GM18858 (cell line): ENCODE data around the gene HRH2.
"Not testable (repeated sequence)": the region's sequence is repeated elsewhere in the genome, so short reads cannot be mapped to it uniquely, and the experiment has no call there.

Experiments used
- ATAC-seq: cut with Tn5 transposase; IDR thresholded peaks from one replicate; pipeline ENCODE4 v1.9.1; 2021; ENCODE audit not compliant: unreplicated experiment

Gene HRH2, protein sequence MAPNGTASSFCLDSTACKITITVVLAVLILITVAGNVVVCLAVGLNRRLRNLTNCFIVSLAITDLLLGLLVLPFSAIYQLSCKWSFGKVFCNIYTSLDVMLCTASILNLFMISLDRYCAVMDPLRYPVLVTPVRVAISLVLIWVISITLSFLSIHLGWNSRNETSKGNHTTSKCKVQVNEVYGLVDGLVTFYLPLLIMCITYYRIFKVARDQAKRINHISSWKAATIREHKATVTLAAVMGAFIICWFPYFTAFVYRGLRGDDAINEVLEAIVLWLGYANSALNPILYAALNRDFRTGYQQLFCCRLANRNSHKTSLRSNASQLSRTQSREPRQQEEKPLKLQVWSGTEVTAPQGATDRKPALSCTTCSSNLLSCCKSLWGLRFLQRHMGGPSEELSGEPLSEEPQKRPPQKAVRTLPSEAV

GRCh38 chr5:175657593-175658271, at the start of gene HRH2:
TSS of gene HRH2 (plus strand) at chr5:175658071. CDS start at chr5:175683234, 25,163 bp downstream.
- no peak for ATAC-seq

DNA sequence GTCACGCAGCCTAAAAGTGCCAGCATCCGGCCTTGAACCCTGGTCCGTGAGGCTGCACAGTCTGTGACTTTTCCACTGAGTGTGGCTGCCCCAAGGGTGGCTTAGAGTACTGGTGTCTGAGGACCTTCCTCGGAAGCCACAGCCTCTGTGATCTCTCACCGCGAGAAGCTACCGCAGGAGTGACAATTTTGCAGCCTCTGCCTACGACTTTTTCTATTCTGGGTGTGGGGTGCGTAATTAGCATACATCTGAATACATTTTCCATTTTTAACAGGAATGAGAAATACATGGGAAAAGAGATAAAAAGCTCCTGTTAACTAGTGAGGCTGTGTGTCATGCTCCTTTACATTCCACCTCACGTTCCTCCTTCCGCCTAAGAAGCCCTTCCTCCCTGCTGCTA, 48.3 kb upstream of the HRH2 start:
- no peak for ATAC-seq

GRCh38 chr5:175610381-175610780, 47.5 kb upstream of the HRH2 start:
- no peak for ATAC-seq

DNA sequence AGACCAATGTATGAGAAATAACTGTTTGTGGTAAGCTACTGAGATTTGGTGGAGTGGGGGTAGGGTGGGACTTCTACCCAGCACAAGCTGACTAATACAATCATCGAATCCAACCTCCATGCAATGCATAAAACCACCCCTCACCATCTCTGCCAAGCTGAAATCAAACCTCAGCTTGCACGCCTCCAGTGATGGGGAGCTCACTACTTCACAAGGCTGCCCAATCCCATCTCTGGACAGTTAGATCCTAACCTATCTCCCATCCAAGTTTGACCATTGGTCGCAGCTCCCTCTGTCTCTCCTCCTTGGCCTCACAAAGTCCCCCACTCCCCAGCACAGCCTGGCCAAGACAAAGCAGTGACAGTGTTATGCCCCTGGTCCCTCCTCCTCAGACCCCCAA, 47.0 kb upstream of the HRH2 start:
- ATAC-seq = no peak

DNA sequence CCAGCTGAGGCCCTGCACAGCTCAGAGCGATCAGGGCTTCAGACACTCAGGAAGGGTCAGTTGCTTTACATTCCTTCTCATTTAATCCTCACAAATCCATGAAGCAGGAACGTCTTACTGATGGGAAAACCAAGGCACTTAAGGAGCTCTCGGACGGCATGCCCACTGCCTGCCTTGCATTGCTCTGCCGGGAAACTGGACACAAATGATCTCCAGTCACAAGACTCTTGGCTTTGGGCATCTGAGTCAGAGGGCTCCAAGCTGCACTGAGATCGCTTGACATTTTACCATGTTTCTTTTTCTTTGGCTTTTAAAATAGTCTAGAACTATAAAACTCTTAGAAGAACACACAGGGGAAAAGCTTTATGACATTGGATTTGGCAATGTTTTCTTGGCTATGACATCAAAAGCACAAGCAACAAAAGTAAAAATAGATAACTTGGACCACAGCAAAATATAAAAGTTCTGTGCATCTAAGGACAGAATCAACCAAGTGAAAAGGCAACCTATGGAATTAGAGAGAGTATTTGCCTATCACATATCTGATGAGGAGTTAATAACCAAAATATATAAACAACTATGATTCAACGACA, 43.6 kb upstream of the HRH2 start:
- ATAC-seq = no peak

- ATAC-seq = no peak
These were observed 43.0 kb upstream of the HRH2 start for GRCh38 chr5:175614861-175615260.

DNA sequence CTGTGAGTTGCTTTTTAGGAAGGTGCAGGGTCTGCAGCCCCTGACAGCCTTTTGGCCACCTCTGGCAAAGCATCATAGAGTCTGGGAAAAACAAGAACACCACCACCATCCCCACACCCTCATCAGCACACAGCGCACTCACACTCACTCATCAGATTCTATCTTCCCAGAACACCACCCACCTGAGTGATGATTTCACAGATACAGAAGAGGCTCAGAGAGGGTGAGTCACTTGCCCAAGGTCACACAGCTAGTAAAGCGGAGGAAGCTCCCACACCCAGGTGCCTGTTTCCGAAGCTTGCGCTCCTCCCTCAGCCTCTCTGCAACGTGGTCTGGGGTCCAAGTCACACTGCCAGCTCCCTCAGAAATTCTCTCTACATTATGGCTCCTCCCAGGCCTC, 41.8 kb upstream of the HRH2 start:
- no peak for ATAC-seq

- ATAC-seq = not testable (repeated sequence)
These were observed 41.3 kb upstream of the HRH2 start for GRCh38 chr5:175616527-175616926.

DNA sequence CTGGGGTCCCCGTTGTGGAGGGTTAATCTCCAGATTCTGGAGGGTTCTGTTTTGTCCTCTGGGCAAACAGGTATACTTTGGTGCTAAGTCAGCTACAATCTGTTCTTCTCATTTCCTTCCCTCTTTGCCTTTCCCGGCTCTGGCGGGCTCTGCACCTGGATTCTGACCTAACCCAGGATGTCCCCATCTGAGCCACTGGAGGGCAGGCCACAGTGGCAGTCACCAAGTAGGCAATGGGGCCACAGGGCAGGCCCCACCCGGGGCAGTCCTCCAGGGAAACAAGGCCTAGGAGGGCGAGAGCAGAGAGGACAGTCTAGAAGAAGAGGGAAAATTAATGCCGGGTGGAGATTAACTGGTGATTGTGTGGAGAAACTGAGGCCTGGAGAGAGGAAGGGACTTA, 40.4 kb upstream of the HRH2 start:
- no peak for ATAC-seq

DNA sequence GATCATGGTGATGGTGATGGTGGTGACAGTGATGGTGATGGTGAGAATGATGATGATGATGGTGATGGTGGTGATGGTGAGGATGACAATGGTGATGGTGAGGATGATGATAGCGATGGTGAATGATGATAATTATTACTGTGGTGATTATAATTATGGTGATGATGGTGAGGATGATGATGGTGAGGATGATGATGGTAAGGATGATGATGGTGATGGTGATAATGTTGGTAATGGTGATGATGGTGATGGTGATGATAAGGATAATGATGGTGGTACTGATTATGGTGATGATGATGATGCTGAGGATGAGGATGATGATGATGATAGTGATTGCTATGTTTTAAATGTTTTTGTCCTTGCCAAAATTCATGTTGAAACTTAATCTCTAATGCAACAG, 37.3 kb upstream of the HRH2 start:
- ATAC-seq = no peak

DNA sequence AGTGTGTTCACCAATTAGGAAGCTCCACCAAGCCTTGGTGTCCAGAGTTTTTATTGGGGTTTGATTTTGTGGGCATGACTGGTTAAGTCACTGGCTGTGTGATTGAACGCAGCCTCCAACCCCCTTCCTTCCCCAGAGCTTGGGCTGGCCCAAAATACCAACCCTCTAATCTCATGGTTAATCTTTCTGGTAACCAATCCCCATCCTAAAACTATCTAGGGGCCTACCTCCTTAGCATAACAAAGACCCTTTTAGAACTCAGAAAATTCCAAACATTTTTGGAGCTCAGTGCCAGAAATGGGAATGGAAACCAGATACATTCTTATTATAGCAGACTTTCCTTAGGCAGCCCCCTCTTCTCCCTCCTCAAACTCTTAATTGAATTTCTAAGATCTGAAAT, 35.9 kb upstream of the HRH2 start:
- no peak for ATAC-seq

GRCh38 chr5:175623088-175623487, 34.8 kb upstream of the HRH2 start:
- no peak for ATAC-seq

- no peak for ATAC-seq
These were observed 33.6 kb upstream of the HRH2 start for GRCh38 chr5:175624316-175624715.

DNA sequence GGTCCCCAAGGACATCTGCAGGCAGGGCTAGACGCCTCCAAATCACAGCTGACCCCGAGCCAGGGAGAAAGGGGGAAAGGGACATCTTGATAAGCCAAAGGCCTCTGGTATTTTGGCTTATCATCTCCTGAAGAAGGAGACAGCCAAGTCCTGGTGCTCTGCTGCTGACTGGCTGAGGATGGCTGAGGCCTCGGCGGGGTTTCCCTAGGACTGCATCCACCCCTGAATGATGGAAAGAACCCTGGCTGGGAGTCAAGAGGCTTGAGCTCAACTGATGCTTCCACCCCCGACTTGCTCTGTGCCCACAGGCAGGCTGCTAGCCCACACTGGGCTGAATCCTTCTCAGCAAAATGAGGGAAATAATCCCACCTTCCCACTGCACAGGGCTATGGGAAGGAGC, 30.9 kb upstream of the HRH2 start:
- ATAC-seq = no peak

GRCh38 chr5:175627739-175628138, 30.1 kb upstream of the HRH2 start:
- no peak for ATAC-seq

- no peak for ATAC-seq
These were observed 29.2 kb upstream of the HRH2 start for GRCh38 chr5:175628668-175629067.

- ATAC-seq = no peak
These were observed 28.6 kb upstream of the HRH2 start for GRCh38 chr5:175629261-175629660.

- ATAC-seq = no peak
These were observed 28.1 kb upstream of the HRH2 start for GRCh38 chr5:175629793-175630192.

DNA sequence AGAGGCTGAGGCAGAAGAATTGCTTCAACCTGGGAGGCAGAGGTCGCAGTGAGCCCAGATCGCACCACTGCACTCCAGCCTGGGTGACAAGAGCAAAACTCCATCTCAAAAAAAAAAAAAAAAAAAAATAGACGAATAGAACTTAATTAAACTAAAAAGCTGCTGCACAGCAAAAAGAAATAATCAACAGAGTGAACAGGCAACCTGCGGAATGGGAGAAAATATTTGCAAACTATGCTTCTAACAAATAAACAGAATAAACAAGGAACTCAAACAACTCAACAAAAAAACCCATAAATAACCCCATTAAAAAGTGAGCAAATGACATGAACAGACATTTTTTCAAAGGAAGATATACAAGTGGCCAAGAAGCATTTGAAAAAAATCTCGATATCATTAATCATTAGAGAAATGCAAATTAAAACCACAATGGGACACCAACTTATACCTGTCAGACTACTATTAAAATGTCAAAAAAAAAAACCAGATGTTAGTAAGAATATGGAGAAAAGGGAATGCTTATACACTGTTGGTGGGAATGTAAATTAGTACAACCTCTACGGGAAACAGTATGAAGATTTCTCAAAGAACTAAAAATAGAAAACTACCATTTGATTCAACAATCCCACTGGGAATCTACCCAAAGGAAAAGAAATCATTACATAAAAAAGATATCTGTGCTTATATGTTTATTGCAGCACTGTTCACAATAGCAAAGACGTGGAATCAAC, 21.9 kb upstream of the HRH2 start:
- no peak for ATAC-seq

DNA sequence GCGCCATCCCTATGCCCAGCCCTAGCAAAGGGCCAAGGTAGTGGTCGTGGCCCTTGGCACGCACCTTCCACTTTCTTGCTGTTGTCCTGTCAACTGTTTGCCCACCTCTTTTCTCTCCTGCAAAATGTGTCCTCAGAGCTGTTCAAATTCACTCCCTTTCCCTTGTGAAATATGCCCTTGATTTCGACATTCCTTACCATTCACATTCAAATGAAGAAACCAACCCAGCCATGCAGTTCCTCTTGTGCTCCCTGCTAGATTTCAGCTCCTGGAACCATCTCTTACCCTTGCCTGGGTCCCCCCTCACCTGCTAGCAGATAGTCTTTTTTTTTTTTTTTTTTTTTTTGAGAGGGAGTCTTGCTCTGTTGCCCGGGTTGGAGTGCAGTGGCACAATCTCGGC, 19.6 kb upstream of the HRH2 start:
- no peak for ATAC-seq

DNA sequence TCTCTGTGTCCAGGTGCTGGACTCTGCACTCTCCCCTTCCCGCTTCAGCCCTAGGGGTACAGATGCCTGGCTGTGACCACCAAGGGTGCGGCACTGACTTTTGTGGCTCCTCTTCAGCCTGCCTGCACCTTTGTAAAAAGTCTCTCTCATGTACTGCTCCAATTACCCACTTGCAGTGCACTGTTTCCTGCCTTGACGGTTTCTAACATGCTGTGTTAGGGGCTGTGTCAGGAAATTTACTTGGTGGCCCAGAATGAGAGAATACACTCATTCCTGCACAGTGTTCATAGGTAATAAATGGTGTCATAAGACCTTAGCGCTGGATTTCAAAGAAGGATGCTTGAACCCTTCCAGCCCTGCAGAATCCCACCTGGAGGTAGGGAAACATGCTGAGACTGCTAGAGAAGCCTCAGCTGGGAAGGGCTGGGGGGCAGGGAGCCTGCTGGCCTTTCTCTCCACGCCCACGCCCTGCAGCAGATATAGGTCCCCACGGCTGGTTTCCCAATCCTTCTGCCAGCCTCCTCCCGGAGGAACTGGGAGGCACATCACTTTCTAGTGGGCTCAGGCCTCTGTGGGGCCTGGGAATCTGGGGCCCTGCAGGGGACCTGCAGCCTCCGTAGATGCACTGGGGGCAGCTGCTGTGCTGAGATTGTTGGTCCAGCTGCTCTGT, 17.6 kb upstream of the HRH2 start:
- ATAC-seq = no peak
